Fibroblast of lung (primary cell): ENCODE data around the gene SOX1.

ENCODE experiments used
- CTCF ChIP-seq, 2 donors: IDR thresholded peaks in 1 of 2; conservative IDR thresholded peaks in 1 of 2; 1 replicate in 1 of 2; 2 replicates in 1 of 2; pipeline ENCODE4 v1.5.1; 2011 to 2012; ENCODE audit warnings: low read length in 2 of 2, control low read depth in 1 of 2, inconsistent platforms in 1 of 2, low read depth in 1 of 2, mild to moderate bottlenecking in 1 of 2
- EZH2 ChIP-seq: IDR thresholded peaks from 2 replicates; pipeline ENCODE4 v1.5.1; 2012; ENCODE audit warnings: low read length, control low read depth, mild to moderate bottlenecking; ENCODE audit errors: missing control alignments

DNA sequence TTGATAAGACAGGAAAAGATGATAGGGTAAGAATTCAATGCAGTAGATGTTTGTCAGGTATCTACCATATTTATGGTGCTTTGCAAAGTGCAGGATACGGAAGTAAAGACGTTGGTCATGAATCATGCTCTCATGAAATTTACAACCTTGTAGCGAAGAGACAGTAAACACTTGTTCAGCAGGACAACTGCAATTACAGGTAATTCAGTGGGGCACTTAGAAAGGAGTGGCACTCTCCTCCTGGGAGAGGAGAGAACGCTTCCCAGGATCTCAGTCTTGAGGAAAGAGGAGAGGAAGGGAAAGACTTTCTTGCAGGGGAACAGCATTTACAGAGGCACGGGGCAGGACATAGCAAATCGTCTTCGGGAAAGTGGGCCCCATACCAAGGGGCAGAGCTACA is 46.4 kb downstream of the SOX1 start:
- no peak for TF ChIP-seq CTCF (conservative IDR thresholded peaks at IDR 0.05 in 1 of 2, IDR thresholded peaks at IDR 0.05 in 1 of 2; ENCODE audit: low read depth in 1 of 2, low read length in 2 of 2)
- TF ChIP-seq EZH2, result no peak
